HG02943 (cell line): Measurements from ENCODE around the gene ABHD11.
"Not testable (repeated sequence)": the region's sequence is repeated elsewhere in the genome, so short reads cannot be mapped to it uniquely, and the experiment has no call there.

Experiments used
- ATAC-seq: cut with Tn5 transposase; IDR thresholded peaks from one replicate; pipeline ENCODE4 v1.9.1; 2021; ENCODE audit warnings: mild to moderate bottlenecking, low read depth, moderate library complexity; ENCODE audit not compliant: unreplicated experiment

Gene ABHD11

DNA sequence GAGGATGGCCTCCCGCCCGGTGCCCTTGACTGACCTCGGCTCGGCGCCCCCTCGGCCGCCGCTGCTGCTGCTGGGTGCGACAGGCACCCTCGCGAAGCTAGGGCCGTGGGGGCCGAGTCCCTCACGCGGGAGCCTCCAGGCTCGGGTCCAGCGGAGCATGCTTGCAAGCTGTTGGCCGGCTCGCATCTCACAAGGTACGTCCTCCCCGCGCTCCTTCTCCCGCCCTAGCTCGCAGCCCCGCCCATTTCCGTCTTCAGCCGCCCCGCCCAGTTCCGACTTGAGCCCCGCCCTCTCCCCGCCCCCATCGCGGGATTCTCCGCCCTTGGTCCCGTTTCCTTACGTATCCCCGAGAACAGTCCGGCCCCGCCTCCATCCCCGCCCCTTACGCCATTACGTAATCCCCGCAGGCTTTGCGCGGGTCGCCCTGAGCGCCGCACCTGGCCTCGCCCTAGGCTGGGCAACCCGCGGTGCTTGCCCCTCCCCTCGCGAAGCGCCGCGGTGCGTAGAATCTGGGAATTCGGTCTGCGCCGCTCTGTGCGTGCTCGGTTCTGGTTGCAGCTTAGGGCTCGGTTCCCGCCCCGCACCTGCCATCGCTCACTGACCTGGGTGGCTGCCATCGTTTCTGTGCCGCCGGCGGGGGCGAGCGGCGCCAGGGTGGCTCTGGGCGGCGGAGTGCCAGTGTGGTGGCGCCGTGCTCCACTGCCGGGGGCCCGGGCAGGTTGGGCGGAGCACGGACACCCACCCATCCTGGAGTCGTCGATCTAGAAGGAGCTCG lies at the start of gene ABHD11:
Gene ABHD11 (minus strand): TSS at position 191 of the 775 bp plus-strand sequence. CDS start 32 bp downstream, at position 159.
- ATAC-seq: peak; percentile 86

GRCh38 chr7:73787786-73788048 lies 49.1 kb upstream of the ABHD11 start:
- not testable (repeated sequence) for ATAC-seq

- ATAC-seq: no peak
These were observed 48.0 kb upstream of the ABHD11 start for GRCh38 chr7:73786588-73786987.

GRCh38 chr7:73779517-73779916 lies 40.9 kb upstream of the ABHD11 start:
- ATAC-seq: no peak

DNA sequence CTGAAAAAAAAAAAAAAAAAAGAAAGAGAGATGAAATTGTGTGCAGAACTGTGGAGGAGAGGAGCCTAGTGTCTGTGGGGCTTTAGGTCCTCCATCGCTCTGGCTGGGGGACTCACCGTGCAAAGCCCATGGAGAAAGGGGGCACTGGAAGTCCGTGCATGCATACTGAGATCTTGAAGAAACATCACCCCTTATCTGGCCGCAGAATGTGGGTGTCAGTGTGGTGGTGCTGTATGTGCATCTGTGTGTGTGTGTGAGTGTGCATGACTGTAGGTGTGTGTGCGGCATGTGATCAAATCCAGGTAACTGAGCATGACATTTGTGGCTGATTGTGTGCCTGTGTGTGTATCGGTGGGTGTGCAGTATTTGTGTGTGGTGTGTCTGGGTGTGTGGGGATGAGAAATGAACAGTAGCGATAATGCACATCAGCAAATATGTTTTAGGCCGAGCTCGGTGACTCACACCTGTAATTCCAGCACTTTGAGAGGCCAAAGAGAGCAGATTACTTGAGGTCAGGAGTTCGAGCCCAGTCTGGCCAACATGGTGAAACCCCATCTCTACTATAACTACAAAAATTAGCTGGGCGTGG lies 40.3 kb upstream of the ABHD11 start:
- ATAC-seq: no peak

- no peak for ATAC-seq
These were observed 36.3 kb upstream of the ABHD11 start for GRCh38 chr7:73774923-73775322.

GRCh38 chr7:73773700-73774517 lies 35.3 kb upstream of the ABHD11 start:
- ATAC-seq: no peak

DNA sequence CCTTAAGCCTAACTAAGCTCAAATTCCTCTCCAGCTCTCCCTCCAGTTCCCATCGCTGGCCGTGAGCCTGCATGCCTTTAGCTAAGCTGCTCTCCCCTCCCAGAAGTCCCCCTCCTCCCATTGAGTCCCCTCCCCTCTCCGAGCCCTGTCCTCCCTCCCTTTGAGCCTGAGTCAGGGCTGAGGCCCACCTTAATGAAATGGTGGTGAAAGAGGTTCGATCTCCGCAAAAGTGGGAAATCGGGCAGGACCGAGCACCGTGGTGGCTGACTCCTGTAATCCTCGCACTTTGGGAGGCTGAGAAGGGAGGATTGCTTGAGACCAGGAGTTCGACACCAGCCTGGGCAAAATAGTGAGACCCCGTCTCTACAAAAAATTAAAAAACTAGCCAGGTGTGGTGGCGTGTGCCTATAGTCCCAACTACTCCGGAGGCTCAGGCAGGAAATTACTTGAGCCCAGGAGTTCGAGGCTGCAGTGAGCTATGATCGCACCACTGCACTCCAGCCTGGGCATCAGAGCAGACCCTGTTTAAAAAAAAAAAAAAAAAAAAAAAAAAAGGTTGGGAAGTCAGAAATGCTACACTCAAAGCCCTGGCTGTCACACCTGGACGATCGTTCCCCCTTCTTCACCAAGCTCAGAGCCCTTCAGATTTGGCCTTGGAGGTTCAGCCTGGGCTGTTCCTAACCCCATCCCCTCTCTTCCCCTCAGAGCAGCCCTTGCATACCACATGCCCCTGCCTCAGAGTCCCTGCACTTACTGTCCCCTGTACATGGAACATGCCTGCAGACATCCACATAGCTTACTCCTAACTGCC lies 32.5 kb upstream of the ABHD11 start:
- no peak for ATAC-seq

- ATAC-seq: no peak
These were observed 31.6 kb upstream of the ABHD11 start, which contains the start of gene CLDN3 for GRCh38 chr7:73770002-73770859. Gene CLDN3, minus strand, starts transcription at chr7:73770270. Its CDS starts 221 bp downstream, at chr7:73770049.

GRCh38 chr7:73769481-73770001 lies 30.9 kb upstream of the ABHD11 start:
- no peak for ATAC-seq

DNA sequence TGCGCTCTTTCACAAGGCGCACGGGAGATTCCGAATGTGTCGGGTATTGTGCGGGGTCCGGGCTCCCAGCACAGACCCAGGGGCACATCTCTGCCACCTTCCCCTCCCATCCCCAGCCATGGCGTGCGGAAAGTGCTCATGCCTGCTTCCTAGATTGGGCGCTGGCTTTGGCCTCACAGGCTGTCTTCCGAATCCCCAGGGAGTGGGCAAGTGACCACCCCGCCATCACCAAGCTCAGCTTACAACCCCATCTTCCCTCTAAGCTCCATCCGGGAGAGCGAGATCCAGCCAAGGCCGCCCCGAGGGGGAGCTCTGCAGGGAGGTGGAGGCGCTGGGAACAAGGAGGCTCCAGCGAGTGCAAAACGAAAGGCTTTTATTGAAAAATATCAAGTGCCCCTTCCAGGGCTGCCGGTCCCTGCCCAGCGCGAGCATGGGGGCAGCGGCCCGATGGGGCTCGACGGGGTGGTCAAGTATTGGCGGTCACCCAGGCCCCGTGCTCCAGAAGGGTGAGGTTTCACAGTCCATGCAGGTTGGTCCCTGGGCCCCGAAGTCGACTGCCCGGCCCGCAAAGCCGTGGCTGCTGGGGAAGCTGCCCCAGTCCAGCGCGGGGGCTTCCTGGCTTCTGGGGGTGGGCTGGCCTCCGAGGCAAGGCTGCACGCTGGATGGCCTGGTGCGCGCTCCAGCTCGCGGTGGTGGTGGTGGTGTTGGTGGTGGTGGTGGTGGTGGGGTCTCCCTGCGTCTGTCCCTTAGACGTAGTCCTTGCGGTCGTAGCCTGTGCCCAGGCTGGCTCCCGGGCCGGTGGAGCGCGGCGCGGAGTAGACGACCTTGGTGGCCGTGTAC lies 30.3 kb upstream of the ABHD11 start:
- ATAC-seq: no peak

DNA sequence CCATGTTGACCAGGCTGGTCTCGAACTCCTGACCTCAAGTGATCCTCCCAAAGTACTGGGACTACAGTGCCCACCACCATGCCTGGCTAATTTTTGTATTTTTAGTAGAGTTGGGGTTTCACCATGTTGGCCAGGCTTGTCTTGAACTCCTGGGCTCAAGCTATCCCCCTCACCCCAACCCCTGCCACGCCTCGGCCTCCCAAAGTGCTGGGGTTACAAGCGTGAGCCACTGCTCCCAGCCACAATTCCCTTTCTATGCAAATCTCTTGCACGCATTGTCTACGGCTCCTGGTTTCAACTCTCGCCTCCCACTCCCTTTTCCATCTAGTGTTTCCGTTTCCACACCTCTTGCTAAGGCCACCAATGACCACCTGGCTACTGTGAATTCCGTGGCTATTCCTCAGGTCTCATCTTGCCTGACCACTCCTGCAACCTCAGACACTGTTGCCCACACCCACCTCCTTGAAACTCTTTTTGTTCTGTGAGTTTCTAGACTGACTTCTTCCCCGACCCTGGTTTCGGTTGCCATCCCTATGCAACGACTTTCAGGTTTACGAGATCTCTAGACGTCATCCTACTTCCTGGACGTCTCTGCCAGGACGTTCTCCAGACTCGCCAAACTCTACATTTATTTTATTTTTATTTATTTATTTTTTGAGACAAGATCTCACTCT lies 28.1 kb upstream of the ABHD11 start:
- no peak for ATAC-seq

DNA sequence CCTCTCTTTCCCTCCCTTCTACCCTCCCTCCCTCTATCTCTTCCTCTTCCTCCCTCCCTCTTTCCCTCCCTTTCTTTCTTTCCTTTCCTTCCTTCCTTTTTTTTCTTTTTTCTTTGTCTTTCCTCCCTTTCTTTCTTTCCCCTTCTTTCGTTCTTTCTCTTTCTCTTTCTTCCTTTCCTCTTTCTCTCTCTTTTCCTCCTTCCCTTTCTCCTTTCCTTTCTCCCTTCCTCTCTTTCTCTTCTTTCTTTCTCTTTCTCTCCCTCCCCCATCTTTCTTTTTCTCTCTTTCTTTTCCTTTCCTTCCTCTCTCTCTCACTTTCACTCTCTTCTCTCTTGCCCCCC lies 24.0 kb upstream of the ABHD11 start:
- ATAC-seq: no peak

- no peak for ATAC-seq
These were observed 23.5 kb upstream of the ABHD11 start for GRCh38 chr7:73761854-73762658.

- ATAC-seq: no peak
These were observed 20.1 kb upstream of the ABHD11 start for GRCh38 chr7:73758581-73759138.

- no peak for ATAC-seq
These were observed 11.6 kb upstream of the ABHD11 start for GRCh38 chr7:73749931-73750776.
